ENCODE measurements around the gene AMOTL1.
A peak's percentile ranks its signal among the peaks of the same experiment; 100 is the strongest.

AMOTL1 gene, protein sequence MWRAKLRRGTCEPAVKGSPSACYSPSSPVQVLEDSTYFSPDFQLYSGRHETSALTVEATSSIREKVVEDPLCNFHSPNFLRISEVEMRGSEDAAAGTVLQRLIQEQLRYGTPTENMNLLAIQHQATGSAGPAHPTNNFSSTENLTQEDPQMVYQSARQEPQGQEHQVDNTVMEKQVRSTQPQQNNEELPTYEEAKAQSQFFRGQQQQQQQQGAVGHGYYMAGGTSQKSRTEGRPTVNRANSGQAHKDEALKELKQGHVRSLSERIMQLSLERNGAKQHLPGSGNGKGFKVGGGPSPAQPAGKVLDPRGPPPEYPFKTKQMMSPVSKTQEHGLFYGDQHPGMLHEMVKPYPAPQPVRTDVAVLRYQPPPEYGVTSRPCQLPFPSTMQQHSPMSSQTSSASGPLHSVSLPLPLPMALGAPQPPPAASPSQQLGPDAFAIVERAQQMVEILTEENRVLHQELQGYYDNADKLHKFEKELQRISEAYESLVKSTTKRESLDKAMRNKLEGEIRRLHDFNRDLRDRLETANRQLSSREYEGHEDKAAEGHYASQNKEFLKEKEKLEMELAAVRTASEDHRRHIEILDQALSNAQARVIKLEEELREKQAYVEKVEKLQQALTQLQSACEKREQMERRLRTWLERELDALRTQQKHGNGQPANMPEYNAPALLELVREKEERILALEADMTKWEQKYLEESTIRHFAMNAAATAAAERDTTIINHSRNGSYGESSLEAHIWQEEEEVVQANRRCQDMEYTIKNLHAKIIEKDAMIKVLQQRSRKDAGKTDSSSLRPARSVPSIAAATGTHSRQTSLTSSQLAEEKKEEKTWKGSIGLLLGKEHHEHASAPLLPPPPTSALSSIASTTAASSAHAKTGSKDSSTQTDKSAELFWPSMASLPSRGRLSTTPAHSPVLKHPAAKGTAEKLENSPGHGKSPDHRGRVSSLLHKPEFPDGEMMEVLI

DNA sequence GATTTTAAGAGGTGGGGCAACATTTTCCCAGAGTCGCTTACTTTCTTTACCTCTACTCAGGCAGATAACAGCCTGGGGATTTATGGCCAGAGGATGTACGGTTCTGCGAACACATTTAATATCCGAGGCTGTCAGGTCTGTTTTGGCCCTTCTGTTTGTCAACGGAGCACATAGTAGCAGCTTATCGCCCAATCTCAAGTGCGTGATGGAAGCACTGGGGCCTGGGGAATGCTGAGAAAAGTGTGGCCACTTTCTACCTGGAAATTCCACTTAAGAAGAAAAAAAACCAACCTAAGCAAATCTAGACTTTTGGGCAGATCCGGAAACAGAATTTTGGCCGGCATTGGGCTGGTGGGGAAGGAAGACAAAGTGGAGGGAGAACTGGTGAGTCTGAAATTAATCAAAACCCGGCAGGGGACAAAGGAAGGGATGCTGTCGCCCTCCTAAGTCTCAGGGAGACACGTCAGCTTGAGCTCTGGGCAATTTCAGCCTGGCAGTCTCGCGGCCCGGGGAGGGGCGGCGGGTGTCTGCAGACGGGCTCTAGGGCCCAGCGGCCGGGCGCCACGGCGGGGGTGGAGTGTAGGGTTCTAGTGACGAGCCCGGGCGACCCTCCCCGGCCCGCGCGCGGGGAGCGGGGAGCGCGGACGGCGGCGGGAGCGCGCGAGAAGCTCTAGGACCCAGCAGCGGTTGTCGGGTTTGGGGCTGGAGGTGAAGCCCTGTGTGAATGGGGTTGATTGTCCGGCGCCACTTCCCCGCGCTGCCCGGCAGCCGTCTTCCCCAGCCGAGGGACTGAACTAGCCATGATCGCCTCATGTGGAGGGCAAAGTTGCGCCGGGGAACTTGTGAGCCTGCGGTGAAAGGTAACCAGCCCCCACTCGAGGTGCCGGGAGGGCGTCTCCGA lies at the start of gene AMOTL1:
Gene AMOTL1, plus strand, starts transcription at position 656 of the 901 bp plus-strand sequence. Its CDS starts 156 bp downstream, at position 812.
- DNase-seq (ENCODE audit: low spot score), result peak; percentile 94

DNA sequence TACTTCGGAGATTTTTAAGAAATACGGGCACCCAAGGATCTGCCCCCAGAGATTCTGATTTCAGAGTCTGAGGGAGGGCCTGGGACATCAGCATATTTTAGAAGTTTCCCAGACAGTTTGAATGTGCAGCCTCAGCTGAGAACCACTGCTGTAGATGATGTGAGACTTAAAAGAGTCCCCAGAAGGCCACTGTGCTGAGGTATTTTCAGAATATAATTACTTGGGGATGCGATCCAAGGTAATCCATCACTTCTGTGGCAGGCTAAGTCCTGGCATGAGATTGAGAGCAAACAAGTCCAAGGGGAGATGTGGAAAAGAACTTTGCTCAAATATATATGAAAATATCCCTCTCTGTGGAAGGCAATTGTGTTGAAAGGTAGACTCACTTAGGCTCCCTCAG lies 48.3 kb upstream of the AMOTL1 start:
- DNase-seq (ENCODE audit: low spot score), result no peak

DNA sequence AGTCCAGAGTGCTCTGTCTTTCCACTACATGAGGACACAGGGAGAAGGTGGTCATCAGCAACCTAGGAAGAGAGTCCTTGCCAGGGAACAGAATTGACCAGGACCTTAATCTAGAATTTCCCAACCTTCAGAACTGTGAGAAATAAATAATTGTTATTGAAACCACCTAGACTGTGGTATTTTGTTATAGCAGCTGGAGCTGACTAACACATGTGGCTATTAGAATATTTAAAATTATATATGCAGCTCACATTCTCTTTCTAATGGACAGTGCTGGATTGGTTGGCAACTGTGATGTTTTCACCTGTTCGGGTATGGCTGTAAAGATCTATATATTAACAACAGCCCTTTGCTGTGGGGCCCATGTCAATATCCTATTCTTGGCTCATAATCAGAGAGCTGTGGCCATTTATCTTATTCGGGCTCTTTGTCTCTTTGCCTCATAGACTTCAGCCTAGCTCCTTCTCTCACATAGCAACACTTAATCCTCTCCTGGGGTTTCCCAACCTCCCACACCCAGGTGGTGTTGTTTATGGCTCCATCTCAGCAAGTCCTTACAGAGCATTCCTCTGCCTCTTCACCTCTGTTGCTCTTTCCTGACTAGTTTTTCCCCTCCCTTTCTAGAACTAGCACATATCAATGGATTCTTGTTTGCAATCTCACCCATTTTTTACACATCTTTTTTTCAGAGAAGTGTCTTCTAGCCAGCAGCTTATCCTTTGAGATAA lies 46.4 kb upstream of the AMOTL1 start:
- no peak for DNase-seq (ENCODE audit: low spot score)

DNA sequence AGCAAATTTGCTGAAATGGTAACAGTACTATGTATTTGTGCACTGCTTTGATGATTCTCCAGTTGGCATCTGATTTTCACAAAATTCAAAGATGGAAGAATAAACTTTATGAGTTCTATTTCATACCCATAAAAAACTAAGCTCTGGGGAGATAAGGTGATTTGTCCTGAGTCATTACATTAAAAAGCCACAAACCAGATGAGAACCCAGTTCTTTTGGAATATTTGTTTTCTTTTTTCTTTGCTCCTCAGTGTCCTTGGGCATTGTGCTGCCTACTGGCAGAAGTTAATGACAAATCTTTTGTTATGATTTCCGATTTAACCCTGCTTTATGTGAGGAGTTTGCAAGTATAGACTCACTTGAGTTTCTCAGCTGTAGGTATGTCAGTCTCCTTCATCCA lies 45.4 kb upstream of the AMOTL1 start:
- no peak for DNase-seq (ENCODE audit: low spot score)

DNA sequence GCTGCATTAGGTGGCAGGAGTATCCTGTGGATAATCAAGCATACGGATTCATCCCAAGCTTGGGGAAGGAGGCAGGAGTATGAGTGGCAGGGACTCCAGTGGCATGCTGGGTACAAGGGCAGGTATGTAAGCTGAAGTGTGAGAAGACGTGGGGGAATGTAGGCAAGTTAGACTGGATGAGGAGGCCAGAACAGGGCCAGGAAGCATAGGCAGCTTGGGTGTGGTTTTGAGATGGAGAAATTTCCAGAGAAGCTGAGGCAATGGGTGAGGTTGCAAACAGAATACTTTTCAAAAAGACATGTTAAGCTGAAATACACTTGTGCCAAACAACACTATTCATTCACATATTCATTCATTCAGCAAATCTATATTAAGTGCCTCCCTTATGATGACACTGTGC lies 43.1 kb upstream of the AMOTL1 start:
- DNase-seq (ENCODE audit: low spot score), result no peak

DNA sequence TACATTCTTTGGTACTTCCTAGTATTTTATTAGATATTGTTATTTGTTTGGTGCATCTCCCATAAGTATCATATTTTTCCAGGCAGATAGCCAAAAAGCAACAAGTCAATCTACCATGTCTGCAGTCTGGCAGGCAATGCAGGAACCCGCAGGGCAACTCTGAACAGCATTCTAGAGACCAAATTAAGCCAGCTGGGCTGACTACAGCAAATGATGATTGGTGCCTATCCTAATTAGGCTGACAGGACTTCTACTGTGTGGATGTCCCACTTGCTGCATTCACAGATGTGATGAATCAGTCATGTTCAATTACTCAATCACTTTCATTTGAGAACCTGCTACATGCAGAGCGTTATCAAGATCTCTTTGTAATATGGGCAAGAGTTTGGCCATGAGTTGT lies 40.3 kb upstream of the AMOTL1 start:
- no peak for DNase-seq (ENCODE audit: low spot score)

DNA sequence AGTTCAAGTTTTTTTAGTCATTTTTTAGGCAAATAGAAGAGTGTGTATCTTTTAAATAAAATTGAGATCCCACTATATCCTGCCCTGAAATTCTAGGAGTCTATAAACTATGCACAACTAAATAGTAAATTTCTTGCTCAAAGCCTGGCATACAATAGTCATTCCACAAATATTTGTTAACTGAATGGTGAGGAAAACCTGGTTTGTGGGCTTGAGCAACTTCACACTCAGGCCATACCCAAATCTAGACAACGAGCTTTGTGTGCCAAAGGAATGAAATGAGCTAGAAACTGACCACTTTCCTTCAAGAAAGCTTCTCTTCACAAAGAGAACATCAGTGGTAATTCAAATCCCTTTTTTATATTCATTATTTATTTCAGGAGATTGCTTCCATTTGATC lies 39.6 kb upstream of the AMOTL1 start:
- DNase-seq (ENCODE audit: low spot score), result peak; percentile 20

DNA sequence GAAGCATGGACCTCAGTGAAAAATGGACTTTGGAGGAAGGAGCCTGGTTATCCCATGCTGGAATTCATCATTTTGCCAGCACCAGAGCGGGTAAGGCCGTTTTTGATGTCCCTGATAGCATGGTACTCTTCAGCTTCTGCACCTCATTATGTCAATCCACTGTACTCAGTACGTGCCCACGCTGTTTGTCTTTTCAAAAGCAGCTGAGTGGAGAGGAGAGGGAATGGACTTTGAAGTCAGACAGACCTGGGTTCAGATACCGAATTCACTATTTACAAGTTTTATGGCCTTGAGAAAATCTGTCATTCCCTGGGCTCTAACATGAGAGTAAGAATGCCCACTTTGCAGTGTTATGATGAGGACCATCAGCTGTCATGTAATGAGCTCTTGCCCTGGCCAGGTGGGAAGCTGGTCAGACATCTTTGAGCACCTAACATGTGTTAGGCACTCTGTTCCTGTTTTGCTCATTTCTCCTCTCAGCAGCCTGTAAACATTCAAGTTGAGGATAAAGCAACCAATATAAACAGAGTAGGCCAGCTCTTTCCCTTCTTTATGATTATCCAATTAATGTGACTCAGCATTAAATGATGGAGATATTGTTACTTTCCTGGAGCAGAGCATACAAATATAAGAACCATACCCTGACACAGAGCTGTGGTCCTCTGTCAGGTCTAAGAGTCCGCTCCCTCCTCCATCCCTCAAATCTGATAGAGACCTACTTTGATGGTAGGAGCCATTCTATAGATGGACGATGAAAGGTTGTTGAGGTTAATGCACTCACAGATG lies 39.0 kb upstream of the AMOTL1 start:
- DNase-seq (ENCODE audit: low spot score), result no peak

DNA sequence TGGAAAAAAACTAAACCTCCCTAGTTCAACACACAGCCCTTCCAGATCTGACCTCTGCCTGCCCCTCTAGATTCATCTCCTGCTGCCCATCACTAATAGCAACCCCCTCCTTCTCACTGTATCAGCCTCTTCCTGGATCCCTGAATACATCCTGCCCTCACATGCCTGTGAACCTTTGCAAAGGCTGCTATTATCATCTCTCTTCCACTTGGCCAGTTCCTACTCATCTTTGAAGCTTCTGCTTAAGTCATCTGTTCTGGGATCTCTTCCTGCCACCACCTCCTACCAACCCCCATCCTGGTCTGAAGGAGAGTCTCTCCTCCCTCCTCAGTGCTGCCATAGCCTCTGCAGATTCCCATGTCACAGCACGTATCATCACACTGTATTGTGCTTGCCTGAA lies 38.0 kb upstream of the AMOTL1 start:
- peak; percentile 76 for DNase-seq (ENCODE audit: low spot score)

DNA sequence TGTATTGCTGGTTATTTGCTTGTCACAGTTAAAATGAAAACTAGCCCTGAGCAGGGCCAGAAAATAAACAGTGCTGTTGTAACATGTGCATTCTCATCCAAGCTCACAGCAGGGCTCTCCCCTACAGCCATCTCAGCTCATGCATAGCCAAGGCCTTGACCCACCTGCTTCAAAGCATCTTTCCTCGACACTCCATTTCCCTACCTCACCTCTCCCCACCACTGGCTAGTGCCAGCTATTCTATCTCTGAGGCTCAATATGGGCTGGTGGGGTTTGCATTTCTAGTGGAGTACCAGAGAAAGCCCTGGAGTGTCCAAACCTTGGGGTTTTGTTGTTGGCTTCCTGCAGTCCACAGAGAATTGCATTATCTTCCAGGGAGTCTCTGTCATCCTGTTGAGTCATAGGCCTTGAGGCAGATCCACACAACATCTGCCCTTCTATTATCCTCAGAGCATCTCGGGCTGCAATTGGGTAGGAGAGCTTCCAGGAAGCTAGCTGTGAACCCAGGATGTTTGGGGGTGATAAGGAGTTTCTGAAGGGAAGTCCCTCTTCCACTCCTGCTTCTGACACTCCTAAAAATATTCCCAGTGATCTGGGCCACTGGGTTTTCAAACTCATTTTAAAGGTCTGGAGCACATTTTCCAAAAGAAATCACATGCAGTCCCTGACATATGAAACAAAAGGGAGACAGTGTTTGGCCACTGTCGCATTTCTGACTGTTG lies 36.1 kb upstream of the AMOTL1 start:
- peak; percentile 75 for DNase-seq (ENCODE audit: low spot score)

DNA sequence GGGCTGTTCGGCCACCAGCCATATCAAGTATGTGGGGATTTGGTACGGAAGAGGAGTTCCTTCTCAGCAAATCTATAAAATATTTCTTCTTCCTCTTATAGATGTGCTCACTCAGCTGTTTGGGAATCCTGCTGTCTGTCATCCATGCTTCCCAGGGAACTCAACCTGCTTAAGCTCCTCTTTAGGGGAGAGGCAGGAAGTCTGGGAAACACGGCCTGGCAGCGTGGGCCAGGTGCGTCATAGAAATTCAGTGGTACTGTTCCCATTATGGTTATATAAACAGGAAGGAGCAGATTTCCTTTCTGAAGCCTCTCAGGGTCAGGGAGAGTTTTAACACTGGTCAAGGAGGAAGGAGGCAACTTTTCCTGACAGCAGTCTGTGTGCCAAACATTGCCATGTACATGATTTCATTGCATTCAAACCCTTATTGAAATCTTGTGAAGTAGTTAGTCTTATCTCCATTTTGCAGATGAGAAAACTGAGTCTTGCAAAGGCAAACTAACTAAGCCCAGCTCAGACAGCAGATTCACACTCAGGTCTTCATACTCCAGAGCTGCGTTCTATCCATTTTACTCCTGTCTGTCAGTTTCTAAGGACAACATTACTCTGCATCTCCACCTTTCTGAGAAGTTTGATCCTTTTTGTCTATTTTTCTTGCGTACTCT lies 35.4 kb upstream of the AMOTL1 start:
- peak; percentile 47 for DNase-seq (ENCODE audit: low spot score)

DNA sequence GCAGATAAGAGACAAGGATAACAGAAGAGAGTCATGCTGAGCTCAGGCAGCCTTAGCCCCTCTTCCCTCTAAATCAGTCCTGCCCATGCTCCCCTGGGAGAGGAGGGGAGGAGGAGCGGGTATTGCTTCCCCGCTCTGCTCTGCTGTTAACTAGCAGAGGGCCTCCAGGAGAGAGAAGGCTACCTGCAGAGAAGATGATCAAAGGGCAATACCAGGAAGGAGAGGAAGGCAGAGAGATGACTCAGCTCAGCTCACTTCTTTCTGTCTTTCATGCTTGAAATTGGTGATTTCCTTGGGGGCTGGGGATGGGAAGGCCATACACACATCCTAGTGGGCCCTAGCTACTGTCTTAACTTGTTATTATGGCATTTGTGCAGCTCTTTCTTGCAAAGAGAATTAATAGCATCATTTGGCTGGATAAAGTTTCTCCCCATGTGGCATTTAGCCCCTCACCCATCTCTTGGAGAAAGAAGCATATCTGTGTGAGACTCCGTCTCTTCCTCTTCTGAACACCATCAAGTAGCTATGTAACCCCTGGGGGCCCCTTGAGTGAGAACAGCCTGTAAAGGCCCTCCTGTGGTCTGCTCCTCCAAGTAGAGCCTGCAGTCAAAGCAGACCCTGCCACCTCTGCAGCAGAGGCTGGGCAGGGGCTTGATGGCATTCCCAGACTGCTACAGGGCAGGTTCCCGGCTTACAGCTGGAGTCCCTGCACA lies 33.4 kb upstream of the AMOTL1 start:
- peak; percentile 69 for DNase-seq (ENCODE audit: low spot score)

DNA sequence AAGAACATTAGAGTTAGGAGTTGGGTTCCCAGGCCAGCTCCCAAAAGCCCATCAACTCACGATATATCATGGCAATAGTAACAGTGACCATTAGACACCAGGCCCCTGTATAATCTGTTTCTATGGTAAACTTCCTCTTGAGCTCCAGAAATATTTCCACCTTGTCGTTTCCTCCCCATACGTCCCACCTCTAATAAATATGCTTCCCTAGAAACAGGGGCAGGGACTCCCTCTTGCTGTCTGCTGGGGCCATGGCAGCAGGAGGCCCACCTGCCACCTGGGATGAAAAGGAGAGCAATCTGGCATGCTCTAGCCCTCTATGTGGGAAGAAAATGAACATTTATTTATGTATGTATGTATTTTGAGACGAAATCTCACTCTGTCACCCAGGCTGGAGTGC lies 32.2 kb upstream of the AMOTL1 start:
- DNase-seq (ENCODE audit: low spot score), result no peak

DNA sequence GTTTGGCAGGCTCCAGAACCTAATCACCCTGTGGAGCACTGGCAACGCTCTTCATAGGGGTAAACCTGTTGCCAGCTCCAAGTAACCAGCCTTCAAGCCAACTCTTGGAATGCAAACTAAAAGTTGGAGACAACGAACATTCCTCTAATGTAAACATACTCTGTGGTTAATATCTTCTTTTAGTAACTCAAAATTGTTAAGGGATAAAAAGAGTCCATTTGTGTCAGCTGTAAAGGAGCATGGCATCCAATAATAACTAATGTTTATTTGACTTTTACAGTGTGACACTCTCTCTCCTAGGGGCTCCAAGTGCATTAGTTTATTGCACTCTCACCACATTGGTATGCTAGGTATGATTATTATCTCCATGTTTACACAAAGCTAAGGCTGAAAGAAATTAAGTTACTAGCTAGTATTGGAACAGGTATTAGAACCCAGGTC lies 31.0 kb upstream of the AMOTL1 start:
- DNase-seq (ENCODE audit: low spot score), result peak; percentile 84

DNA sequence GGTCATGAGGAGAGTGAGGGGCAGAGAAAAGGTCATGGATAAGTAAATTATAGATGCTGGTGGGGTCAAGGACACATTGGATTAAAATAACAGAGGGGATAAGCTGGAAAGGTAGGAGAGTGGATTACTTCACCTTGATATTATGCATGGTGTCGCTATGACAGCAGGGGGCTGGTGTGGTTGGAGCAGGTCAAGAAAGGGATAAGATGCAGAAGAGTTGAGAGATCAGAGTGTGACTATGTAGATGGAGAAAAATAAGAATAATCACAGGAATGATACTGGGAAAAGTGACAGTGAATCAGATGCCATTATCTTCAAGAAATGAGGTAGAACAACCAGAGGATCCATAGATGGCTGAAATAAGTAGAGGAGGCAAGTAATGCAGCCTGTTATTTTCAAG lies 29.4 kb upstream of the AMOTL1 start:
- DNase-seq (ENCODE audit: low spot score), result no peak

DNA sequence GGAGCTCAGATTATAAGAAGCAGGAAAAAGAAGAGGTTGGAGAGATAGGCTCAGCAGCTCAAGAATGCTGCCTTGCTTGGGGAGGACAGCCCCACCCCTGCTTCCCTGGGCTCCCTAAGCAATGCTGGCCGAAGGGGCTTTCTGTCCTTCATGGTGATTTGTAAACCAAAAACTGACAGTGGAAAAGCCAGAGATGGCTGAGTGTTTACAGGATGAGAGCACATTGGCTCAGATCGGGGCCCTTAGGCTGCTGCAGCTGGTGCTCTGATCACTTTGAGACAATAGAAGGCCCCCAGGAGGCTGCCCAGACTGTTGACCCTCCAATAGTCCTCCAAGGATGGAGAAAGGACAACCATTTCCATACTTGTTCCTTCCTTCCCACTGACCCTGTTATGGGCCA lies 28.8 kb upstream of the AMOTL1 start:
- no peak for DNase-seq (ENCODE audit: low spot score)

DNA sequence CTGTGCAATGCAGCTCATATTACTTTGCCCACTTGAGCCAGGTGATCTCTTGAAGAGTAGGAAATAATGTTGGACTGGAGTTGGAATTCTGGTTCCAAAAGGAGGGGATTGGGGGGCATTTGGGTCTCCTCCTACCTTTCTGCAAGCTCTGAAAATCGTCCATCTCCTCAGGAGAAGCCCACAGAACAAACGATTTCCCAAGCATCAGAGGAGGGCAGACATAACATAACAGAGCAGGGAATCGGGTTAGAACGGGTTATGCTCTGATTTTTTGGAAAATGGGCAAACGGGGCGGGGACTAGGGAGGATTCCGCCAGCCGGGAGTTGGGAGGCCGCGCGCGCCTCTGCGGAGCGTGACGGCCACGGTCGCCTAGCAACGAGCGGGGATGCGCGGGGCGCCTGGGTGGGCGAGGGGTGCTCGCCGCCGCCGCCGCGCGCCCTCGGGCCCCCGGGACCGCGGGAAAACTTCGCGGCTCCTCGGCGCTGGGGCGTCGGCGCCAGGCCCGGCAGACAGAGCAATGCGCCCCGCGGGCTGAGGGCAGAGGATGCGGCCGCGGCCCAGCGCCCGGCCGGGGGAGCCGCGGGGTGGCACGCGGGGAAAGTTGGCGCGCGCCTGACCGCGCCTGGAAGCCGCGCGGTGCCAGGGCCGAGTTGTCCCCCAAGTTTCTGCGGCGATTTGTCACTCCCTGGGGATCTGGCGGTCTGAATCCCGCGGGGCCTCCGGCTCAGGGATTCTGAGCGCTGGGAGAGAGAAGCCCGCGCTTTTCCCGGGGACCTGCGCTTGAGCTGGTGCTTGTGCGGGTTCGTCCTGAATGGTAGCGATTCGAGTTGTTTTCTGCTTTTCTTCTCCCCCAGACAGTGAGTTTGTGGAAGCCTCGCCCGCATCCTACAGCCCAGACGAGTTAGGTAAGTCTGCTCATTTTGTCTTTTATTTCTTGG lies 27.8 kb upstream of the AMOTL1 start:
- DNase-seq (ENCODE audit: low spot score), result no peak
